ENCODE measurements around the gene C11orf21. TPM values are rescaled to one million over a fixed set of nuclear protein-coding genes. Genes with fewer than 3 reads are reported as not detected.
"Not testable (repeated sequence)": the region's sequence is repeated elsewhere in the genome, so short reads cannot be mapped to it uniquely, and the experiment has no call there.

C11orf21 gene
- total RNA-seq, 4 donors from 2014 or later: 0.39 to 2.4 (median 1.1) TPM

GRCh38 chr11:2345050-2345449 lies 43.3 kb upstream of the C11orf21 start:
- no peaks in the 10 kb centered on the region for H3K27me3 ChIP-seq
- H3K27ac ChIP-seq: no peak overlapping the region
- H3K36me3 ChIP-seq: no peaks in the 10 kb centered on the region
- peaks cover 0 to 14% (median 0%) of the 10 kb centered on the region in 4 donors for H3K9me3 ChIP-seq
- 84 to 87% methylated on average over 2 of the region's 2 CpGs for WGBS, 2 donors
- H3K4me1 ChIP-seq: no peaks in the 10 kb centered on the region
- H3K4me3 ChIP-seq: no peak overlapping the region
- no peak for DNase-seq (ENCODE audit: low spot score in 2 of 2)
- TF ChIP-seq POLR2A (IDR thresholded peaks at IDR 0.05) (no peak), CTCF (IDR thresholded peaks at IDR 0.05) (no peak), EP300 (IDR thresholded peaks at IDR 0.05) (no peak)

DNA sequence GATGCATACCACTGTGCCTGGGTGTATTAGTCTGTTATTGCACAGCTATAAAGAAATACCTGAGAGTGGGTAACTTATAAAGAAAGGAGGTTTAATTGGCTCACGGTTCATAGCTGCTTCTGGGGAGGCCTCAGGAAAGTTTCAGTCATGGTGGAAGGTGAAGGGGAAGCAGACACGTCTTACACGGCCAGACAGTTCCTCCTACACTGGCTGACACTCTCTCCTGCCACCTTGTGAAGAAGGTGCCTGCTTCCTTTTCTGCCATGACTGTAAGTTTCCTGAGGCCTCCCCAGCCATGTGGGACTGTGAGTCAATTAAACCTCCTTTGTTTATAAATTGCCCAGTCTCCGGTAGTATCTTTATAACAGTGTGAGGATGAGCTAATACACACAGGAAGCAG lies 41.8 kb upstream of the C11orf21 start:
- Histone ChIP-seq H3K27me3 (no peaks in the 10 kb centered on the region), H3K27ac (no peak overlapping the region), H3K4me1 (no peaks in the 10 kb centered on the region), H3K4me3 (no peak overlapping the region), H3K9me3 (no peaks in the 10 kb centered on the region), H3K36me3 (no peaks in the 10 kb centered on the region)
- TF ChIP-seq EP300 (IDR thresholded peaks at IDR 0.05) (no peak), CTCF (IDR thresholded peaks at IDR 0.05) (no peak), POLR2A (IDR thresholded peaks at IDR 0.05) (no peak)
- DNase-seq (ENCODE audit: low spot score in 2 of 2): no peak
- 85 to 92% methylated on average over 4 of the region's 4 CpGs for WGBS, 2 donors

DNA sequence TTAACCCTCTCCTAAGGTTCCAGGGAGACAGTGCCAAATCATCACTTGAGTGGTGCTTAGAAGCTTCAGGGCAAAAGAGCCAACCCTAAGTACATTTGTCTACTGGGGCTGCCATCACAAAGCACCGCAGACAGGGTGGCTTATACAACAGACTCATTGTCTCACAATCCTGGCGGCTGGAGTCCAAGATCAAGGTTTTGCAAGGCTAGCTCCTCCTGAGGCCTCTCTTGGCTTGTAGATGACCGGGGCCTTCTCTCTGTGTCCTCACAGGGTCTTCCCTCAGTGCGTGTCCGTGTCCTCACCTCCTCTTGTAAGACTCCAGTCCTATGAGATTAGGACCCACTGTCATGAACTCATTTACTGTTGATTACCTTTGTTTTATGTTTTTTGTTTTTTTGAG lies 41.3 kb upstream of the C11orf21 start:
- 30 to 45% methylated on average over 5 of the region's 5 CpGs for WGBS, 2 donors
- Histone ChIP-seq H3K9me3 (no peaks in the 10 kb centered on the region), H3K36me3 (no peaks in the 10 kb centered on the region), H3K4me3 (no peak overlapping the region), H3K4me1 (no peaks in the 10 kb centered on the region), H3K27ac (no peak overlapping the region), H3K27me3 (no peaks in the 10 kb centered on the region)
- peak in 1 of 2 donors; percentile 26 for DNase-seq (ENCODE audit: low spot score in 2 of 2)
- TF ChIP-seq EP300 (IDR thresholded peaks at IDR 0.05): no peak
- TF ChIP-seq CTCF (IDR thresholded peaks at IDR 0.05): no peak
- TF ChIP-seq POLR2A (IDR thresholded peaks at IDR 0.05): no peak

- DNase-seq (ENCODE audit: low spot score in 2 of 2): no peak
- H3K27ac ChIP-seq: no peak overlapping the region
- 88 to 95% methylated on average over 3 of the region's 3 CpGs for WGBS, 2 donors
These were observed 40.8 kb upstream of the C11orf21 start for GRCh38 chr11:2342557-2342956.

DNA sequence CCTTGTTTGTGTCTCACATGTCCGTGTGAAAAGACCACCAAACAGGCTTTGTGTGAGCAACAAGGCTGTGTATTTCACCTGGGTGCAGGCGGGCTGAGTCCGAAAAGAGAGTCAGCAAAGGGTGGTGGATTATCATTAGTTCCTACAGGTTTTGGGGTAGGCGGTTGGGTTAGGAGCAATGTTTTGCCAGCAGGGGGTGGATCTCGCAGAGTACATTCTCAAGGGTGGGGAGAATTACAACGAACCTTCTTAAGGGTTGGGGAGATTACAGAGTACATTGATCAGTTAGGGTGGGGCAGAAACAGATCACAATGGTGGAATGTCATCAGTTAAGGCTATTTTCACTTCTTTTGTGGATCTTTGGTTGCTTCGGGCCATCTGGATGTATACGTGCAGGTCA lies 37.0 kb upstream of the C11orf21 start:
- not testable (repeated sequence) for H3K9me3 ChIP-seq; DNase-seq (ENCODE audit: low spot score in 2 of 2)
- WGBS, 2 donors: 78 to 84% methylated on average over 8 of the region's 8 CpGs

More at GRCh38 chr11:2342557-2342956, 40.8 kb upstream of the C11orf21 start:
- TF ChIP-seq CTCF (IDR thresholded peaks at IDR 0.05) (no peak), EP300 (IDR thresholded peaks at IDR 0.05) (no peak)
- H3K27me3 ChIP-seq: no peaks in the 10 kb centered on the region
- H3K4me1 ChIP-seq: no peaks in the 10 kb centered on the region
- H3K36me3 ChIP-seq: no peaks in the 10 kb centered on the region
- H3K9me3 ChIP-seq: no peaks in the 10 kb centered on the region
- no peak overlapping the region for H3K4me3 ChIP-seq

GRCh38 chr11:2335286-2335685 lies 33.6 kb upstream of the C11orf21 start:
- not testable (repeated sequence) for H3K36me3 ChIP-seq; H3K27ac ChIP-seq; H3K9me3 ChIP-seq; H3K4me3 ChIP-seq; H3K4me1 ChIP-seq; H3K27me3 ChIP-seq; DNase-seq (ENCODE audit: low spot score in 2 of 2)
- 96% methylated on average over 18 of the region's 18 CpGs for WGBS, 2 donors

More for the DNA sequence above, 37.0 kb upstream of the C11orf21 start:
- not testable (repeated sequence) for H3K27me3 ChIP-seq, H3K4me3 ChIP-seq, H3K4me1 ChIP-seq, H3K36me3 ChIP-seq, H3K27ac ChIP-seq

- DNase-seq (ENCODE audit: low spot score in 2 of 2); H3K27ac ChIP-seq; H3K36me3 ChIP-seq; H3K27me3 ChIP-seq; H3K9me3 ChIP-seq; H3K4me3 ChIP-seq; H3K4me1 ChIP-seq: not testable (repeated sequence)
- WGBS, 2 donors: 73% methylated on average over 2 of the region's 4 CpGs; no CpG with 5 or more reads in 1 of the 2 donors
These were observed 31.9 kb upstream of the C11orf21 start for GRCh38 chr11:2333486-2334205.

GRCh38 chr11:2332569-2332968 lies 30.9 kb upstream of the C11orf21 start:
- H3K9me3 ChIP-seq; H3K27ac ChIP-seq; DNase-seq (ENCODE audit: low spot score in 2 of 2); H3K27me3 ChIP-seq; H3K4me3 ChIP-seq; H3K36me3 ChIP-seq; H3K4me1 ChIP-seq: not testable (repeated sequence)
- 86 to 90% methylated on average over 2 to 7 of the region's 29 CpGs for WGBS, 2 donors
